Liver (tissue), 9 donors: ENCODE measurements around the gene MALAT1. TPM values are rescaled to one million over a fixed set of nuclear protein-coding genes. Genes with fewer than 3 reads are reported as not detected.

Experiments used
- DNase-seq: peaks from one replicate; pipeline ENCODE4 v3.0.0-alpha.2; 2017; ENCODE audit warnings: low spot score
- H3K27ac ChIP-seq, 2 donors: one replicate each; pipeline ENCODE4 v1.7.0; 2013; ENCODE audit warnings: inconsistent platforms in 2 of 2, low read length in 2 of 2, control low read depth in 1 of 2, low read depth in 1 of 2, mild to moderate bottlenecking in 1 of 2
- H3K27me3 ChIP-seq, 4 donors: one replicate each; pipeline versions ENCODE4 v1.6.1 to v1.7.0; 2013; ENCODE audit warnings: low read length in 3 of 4, inconsistent platforms in 1 of 4, mild to moderate bottlenecking in 1 of 4, moderate library complexity in 1 of 4; ENCODE audit not compliant: control insufficient read depth in 4 of 4, insufficient read depth in 4 of 4
- H3K36me3 ChIP-seq, 4 donors: one replicate each; pipeline versions ENCODE4 v1.6.1 to v1.7.0; 2013; ENCODE audit warnings: low read length in 3 of 4, mild to moderate bottlenecking in 3 of 4, low read depth in 1 of 4, moderate library complexity in 1 of 4; ENCODE audit not compliant: control insufficient read depth in 4 of 4, insufficient read depth in 3 of 4
- H3K4me1 ChIP-seq, 4 donors: one replicate each; pipeline versions ENCODE4 v1.6.1 to v1.7.0; 2013; ENCODE audit warnings: low read length in 3 of 4, mild to moderate bottlenecking in 3 of 4, moderate library complexity in 1 of 4; ENCODE audit not compliant: control insufficient read depth in 4 of 4, insufficient read depth in 4 of 4
- H3K4me3 ChIP-seq, 3 donors: one replicate each; pipeline versions ENCODE4 v1.6.1 to v1.7.0; 2013; ENCODE audit warnings: low read length in 3 of 3, control low read depth in 1 of 3, low read depth in 1 of 3, mild to moderate bottlenecking in 1 of 3
- H3K9ac ChIP-seq, 2 donors: one replicate each; pipeline ENCODE4 v1.7.0; 2013; ENCODE audit warnings: low read length in 2 of 2, mild to moderate bottlenecking in 2 of 2, moderate library complexity in 2 of 2, control low read depth in 1 of 2, low read depth in 1 of 2
- H3K9me3 ChIP-seq, 4 donors: one replicate each; pipeline versions ENCODE4 v1.6.1 to v1.7.0; 2013; ENCODE audit warnings: low read length in 3 of 4; ENCODE audit not compliant: control insufficient read depth in 4 of 4
- ATF3 ChIP-seq: IDR thresholded peaks from 2 replicates; pipeline ENCODE4 v1.6.1; 2016; ENCODE audit warnings: antibody characterized with exemption
- EGR1 ChIP-seq, 2 donors: IDR thresholded peaks; 2 replicates each; pipeline ENCODE4 v1.6.1; 2016 to 2018; ENCODE audit warnings: antibody characterized with exemption in 2 of 2, low read depth in 2 of 2
- FOXA1 ChIP-seq: IDR thresholded peaks from 2 replicates; pipeline ENCODE4 v1.6.1; 2016; ENCODE audit warnings: antibody characterized with exemption
- FOXA2 ChIP-seq: IDR thresholded peaks from 2 replicates; pipeline ENCODE4 v1.6.1; 2016; ENCODE audit warnings: antibody characterized with exemption
- GABPA ChIP-seq, 2 donors: IDR thresholded peaks in 1 of 2; conservative IDR thresholded peaks in 1 of 2; 2 replicates each; pipeline ENCODE4 v1.6.1; 2016; ENCODE audit warnings: antibody characterized with exemption in 2 of 2, mild to moderate bottlenecking in 1 of 2, moderate library complexity in 1 of 2
- HNF4G ChIP-seq: IDR thresholded peaks from 2 replicates; pipeline ENCODE4 v1.6.1; 2016; ENCODE audit warnings: antibody characterized with exemption
- JUND ChIP-seq, 2 donors: IDR thresholded peaks; 2 replicates each; pipeline ENCODE4 v1.6.1; 2016; ENCODE audit warnings: antibody characterized with exemption in 2 of 2
- MAX ChIP-seq: IDR thresholded peaks from 2 replicates; pipeline ENCODE4 v1.6.1; 2016; ENCODE audit warnings: antibody characterized with exemption
- NR2F2 ChIP-seq: IDR thresholded peaks from 2 replicates; pipeline ENCODE4 v1.6.1; 2016; ENCODE audit warnings: antibody characterized with exemption
- RAD21 ChIP-seq, 2 donors: IDR thresholded peaks; 2 replicates each; pipeline ENCODE4 v1.6.1; 2016; ENCODE audit warnings: antibody characterized with exemption in 2 of 2, mild to moderate bottlenecking in 2 of 2
- REST ChIP-seq: IDR thresholded peaks from 2 replicates; pipeline ENCODE4 v1.6.1; 2016; ENCODE audit warnings: antibody characterized with exemption, mild to moderate bottlenecking
- RXRA ChIP-seq, 2 donors: IDR thresholded peaks; 2 replicates each; pipeline ENCODE4 v1.6.1; 2017 to 2018; ENCODE audit warnings: antibody characterized with exemption in 2 of 2, mild to moderate bottlenecking in 1 of 2
- SP1 ChIP-seq: IDR thresholded peaks from 2 replicates; pipeline ENCODE4 v1.6.1; 2018; ENCODE audit warnings: antibody characterized with exemption, mild to moderate bottlenecking
- YY1 ChIP-seq: IDR thresholded peaks from 2 replicates; pipeline ENCODE4 v1.6.1; 2016; ENCODE audit warnings: antibody characterized with exemption, mild to moderate bottlenecking
- ZBTB33 ChIP-seq: IDR thresholded peaks from 2 replicates; pipeline ENCODE4 v1.6.1; 2016; ENCODE audit warnings: antibody characterized with exemption
- WGBS: extraction: QIAGEN DNeasy Blood & Tissue Kit; methylation state at CpG from one replicate; pipeline ENCODE4 v1.1.7; 2013; 5-methylcytosine and 5-hydroxymethylcytosine counted together
- polyA plus RNA-seq, 2 donors: library from polyadenylated mRNA; stranded (reverse) in 1 of 2; unstranded in 1 of 2; fragments of 200-250 nt in 1 of 2; fragments of >200 nt in 1 of 2; fragmentation: Nextera tagmentation in 1 of 2; extraction: Ambion mirVana in 1 of 2; gene quantifications; one replicate each; pipeline versions ENCODE4 v1.2.1 to v1.2.3, GENCODE V29; 2013 to 2015
- total RNA-seq, 2 donors: library from RNA; depleted of rRNA; stranded (reverse); fragments of >200 nt; gene quantifications; one replicate each; pipeline ENCODE4 v1.2.3, GENCODE V29; 2014
- TF ChIP-seq, protein P1 (sequence below): fragments of 150-350 bp; IDR thresholded peaks from 2 replicates; pipeline ENCODE4 v1.5.1; 2017; ENCODE audit warnings: improper control_type of control experiment, low read depth, low read length; ENCODE audit not compliant: missing input control
- donor health status: healthy.
- donor health status: healthy.
- donor health status: healthy.
- donor health status: healthy.
- donor health status: healthy.

The MALAT1 gene
- total and polyA plus RNA-seq, 4 donors = 11.9 to 8,306 (median 3,778) TPM

- Histone ChIP-seq H3K4me3 (peak overlapping the region; percentile 67 to 95 (median 82)), H3K4me1 (peaks cover 17 to 58% (median 49%) of the 10 kb centered on the region in 4 donors), H3K27ac (peak overlapping the region; percentile 92 to 95), H3K27me3 (no peaks in the 10 kb centered on the region), H3K36me3 (peaks cover 3 to 15% (median 5%) of the 10 kb centered on the region in 4 donors), H3K9me3 (no peaks in the 10 kb centered on the region), H3K9ac (peak overlapping the region; percentile 69 to 86)
- DNase-seq = no peak
- TF ChIP-seq JUND (IDR thresholded peaks at IDR 0.05) = no peak
- TF ChIP-seq FOXA1 = no peak
- TF ChIP-seq SP1 = no peak
- TF ChIP-seq ATF3 = no peak
- no peak for TF ChIP-seq RAD21 (IDR thresholded peaks at IDR 0.05)
- no peak for TF ChIP-seq NR2F2
- TF ChIP-seq FOXA2 = no peak
- TF ChIP-seq YY1 = no peak
- no peak for TF ChIP-seq REST
- no peak for TF ChIP-seq EGR1 (IDR thresholded peaks at IDR 0.05; ENCODE audit: low read depth in 2 of 2)
- no peak for TF ChIP-seq MAX
- no peak for TF ChIP-seq RXRA (IDR thresholded peaks at IDR 0.05)
- TF ChIP-seq GABPA (IDR thresholded peaks at IDR 0.05 in 1 of 2, conservative IDR thresholded peaks at IDR 0.05 in 1 of 2) = no peak
- TF ChIP-seq, protein P1, sequence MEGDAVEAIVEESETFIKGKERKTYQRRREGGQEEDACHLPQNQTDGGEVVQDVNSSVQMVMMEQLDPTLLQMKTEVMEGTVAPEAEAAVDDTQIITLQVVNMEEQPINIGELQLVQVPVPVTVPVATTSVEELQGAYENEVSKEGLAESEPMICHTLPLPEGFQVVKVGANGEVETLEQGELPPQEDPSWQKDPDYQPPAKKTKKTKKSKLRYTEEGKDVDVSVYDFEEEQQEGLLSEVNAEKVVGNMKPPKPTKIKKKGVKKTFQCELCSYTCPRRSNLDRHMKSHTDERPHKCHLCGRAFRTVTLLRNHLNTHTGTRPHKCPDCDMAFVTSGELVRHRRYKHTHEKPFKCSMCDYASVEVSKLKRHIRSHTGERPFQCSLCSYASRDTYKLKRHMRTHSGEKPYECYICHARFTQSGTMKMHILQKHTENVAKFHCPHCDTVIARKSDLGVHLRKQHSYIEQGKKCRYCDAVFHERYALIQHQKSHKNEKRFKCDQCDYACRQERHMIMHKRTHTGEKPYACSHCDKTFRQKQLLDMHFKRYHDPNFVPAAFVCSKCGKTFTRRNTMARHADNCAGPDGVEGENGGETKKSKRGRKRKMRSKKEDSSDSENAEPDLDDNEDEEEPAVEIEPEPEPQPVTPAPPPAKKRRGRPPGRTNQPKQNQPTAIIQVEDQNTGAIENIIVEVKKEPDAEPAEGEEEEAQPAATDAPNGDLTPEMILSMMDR = no peak
- TF ChIP-seq HNF4G = no peak
- WGBS = 56% methylated on average over 31 of the region's 31 CpGs
Measured at GRCh38 chr11:65525546-65526480, 27.0 kb downstream of the MALAT1 start.

GRCh38 chr11:65526744-65527143 lies 27.9 kb downstream of the MALAT1 start:
- Histone ChIP-seq H3K27ac (no peak overlapping the region), H3K27me3 (no peaks in the 10 kb centered on the region), H3K4me1 (peaks cover 18 to 67% (median 56%) of the 10 kb centered on the region in 4 donors), H3K9me3 (no peaks in the 10 kb centered on the region), H3K9ac (no peak overlapping the region), H3K36me3 (peaks cover 7 to 23% (median 11%) of the 10 kb centered on the region in 4 donors), H3K4me3 (no peak overlapping the region)
- TF ChIP-seq YY1 = no peak
- no peak for TF ChIP-seq HNF4G
- no peak for TF ChIP-seq GABPA (IDR thresholded peaks at IDR 0.05 in 1 of 2, conservative IDR thresholded peaks at IDR 0.05 in 1 of 2)
- no peak for TF ChIP-seq JUND (IDR thresholded peaks at IDR 0.05)
- no peak for TF ChIP-seq ZBTB33
- no peak for TF ChIP-seq FOXA1
- WGBS = 95% methylated on average over 8 of the region's 8 CpGs
- no peak for DNase-seq
